HG02610 (cell line): ENCODE data around the gene TRMT11.
"Not testable (repeated sequence)": the region's sequence is repeated elsewhere in the genome, so short reads cannot be mapped to it uniquely, and the experiment has no call there.

Experiments used
- ATAC-seq: cut with Tn5 transposase; IDR thresholded peaks from one replicate; pipeline ENCODE4 v1.9.1; 2021; ENCODE audit warnings: mild to moderate bottlenecking, moderate library complexity; ENCODE audit not compliant: unreplicated experiment

The TRMT11 gene

GRCh38 chr6:125991653-125992052 is 5.3 kb downstream of the TRMT11 start:
- ATAC-seq, result no peak

DNA sequence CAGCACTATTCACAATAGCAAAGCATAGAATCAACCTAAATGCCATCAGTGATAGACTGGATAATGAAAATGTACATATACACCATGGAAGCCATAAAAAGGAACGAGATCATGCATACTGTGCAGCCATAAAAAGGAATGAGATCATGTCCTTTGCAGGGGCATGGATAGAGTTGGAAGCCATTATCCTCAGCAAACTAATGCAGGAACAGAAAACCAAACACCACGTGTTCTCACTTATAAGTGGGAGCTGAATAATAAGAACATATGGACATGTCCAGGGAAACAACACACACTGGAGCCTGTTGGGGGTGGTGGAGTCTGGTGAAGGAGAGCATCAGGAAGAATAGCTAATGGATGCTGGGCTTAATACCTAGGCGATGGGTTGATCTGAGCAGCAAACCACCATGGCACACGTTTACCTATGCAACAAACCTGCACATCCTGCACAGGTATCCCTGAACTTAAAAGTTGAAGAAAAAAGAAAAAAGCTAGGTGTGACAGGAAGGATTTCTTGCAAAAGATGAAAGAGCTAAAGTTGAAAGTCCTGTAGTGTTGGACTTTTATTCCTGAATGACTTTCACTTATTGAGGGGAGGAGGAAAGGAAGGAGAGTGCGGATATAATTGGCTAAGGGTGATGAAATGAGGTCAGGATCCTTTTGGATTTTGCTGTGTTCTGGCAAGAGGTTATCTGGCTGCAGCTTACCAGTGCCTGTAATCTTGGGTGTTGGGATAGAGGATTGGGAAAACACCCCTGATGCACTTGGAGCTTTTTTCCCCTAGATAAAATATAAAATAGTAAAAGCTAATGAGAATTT is 8.5 kb downstream of the TRMT11 start:
- no peak for ATAC-seq

DNA sequence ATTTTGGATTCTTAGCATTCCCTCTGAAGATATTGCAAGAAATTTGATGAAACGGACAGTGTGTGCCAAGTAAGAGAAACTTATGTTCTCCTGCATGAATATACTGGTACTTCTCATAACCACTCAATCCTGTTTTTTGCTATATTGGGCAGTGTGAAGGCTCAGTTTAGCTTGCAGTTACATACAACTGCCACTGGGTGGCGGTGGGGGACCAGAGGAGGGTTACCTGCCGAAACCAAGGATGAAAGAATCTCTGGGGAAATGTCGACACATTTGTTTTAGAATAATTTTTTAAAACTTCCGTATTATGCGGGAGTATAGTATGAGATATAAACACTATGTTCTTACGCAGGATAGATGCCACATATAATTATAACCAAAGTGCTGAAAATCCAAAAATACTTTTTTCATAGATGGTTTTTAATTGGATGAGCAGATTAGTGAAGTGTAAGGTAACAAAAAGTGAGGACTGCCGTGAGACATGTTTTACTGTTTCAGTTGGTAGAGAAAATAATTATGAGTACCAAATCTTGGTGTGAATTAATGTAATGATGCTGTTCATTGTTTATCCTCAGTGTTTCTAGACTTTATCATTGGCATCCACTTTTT is 9.7 kb downstream of the TRMT11 start:
- ATAC-seq, result peak; percentile 92

DNA sequence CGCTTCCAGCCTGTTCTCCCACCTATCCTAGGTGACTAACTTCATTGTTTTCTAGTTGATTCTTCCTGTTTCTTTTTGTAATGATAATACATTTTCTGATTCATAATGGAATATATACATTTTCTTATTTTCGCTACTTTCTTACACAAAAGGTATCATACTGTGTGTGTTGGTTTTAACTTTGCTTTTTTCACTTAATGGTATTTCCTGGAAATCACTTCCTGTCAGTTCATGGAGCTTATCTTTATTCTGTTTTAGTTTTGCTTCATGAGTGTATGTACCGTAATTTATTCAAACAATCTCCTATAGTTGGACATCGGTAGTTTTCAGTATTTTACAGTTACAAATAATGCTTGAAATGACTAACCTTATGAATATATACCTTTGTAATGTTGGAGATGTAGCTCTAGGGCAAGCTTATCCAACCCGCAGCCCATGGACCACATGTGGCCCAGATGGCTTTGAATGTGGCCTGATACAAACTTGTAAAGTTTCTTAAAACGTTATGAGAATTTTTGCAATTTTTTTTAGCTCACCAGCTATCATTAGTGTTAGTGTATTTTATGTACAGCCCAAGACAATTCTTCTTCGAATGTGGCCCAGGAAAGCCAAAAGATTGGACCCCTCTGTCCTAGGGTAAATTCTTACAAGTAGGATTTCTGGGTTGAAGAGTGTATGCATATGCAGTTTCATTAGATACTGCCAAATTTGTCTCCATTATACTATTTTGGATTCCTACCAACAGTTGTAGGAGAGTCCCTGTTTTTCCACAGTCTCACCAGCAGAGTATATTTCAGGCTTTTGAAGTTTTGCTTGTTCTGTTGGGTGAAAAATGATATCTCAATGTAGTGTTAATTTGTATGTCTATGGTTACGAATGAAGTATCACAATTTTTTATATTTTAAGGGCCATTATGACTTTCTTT is 16.7 kb downstream of the TRMT11 start:
- ATAC-seq, result no peak

DNA sequence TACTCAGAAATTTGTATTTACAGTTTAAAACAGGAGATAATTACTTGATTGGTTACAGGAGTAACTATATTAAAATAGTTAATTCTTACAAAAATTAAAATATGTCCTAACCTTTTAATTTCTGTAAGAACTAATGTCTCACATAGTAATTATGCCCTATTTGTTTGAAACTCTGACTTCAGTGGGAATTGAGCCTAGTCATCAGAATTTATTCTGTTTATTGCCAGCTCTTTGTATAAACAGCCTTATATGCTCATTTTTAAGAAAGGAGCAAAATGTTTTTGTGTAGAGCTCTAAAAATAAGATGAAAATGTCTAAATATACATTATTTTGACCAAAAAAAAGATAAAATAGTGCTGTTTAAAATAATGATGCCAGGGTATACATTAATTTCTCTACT is 21.5 kb downstream of the TRMT11 start:
- ATAC-seq, result no peak

GRCh38 chr6:126010040-126010439 is 23.7 kb downstream of the TRMT11 start:
- ATAC-seq, result no peak

GRCh38 chr6:126015863-126016262 is 29.5 kb downstream of the TRMT11 start:
- no peak for ATAC-seq

DNA sequence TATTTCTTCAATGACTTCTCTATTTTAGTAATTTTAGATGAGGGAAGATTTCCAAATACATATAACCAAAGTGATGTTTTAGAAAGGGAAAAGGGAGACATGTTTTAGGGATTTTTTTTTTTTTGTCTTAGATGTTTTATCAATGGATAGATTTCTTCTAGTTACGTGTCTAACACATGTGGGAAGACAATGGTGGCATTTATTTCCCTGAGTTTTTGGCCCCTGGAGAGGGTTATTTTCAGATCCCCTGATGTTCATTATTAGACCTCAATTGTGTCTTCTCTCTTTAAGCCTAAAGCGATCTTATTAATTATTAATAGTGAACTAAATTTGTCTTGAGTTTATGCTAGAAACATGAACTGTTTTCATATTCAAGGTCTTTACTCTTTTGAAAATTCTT is 30.3 kb downstream of the TRMT11 start:
- ATAC-seq, result no peak

DNA sequence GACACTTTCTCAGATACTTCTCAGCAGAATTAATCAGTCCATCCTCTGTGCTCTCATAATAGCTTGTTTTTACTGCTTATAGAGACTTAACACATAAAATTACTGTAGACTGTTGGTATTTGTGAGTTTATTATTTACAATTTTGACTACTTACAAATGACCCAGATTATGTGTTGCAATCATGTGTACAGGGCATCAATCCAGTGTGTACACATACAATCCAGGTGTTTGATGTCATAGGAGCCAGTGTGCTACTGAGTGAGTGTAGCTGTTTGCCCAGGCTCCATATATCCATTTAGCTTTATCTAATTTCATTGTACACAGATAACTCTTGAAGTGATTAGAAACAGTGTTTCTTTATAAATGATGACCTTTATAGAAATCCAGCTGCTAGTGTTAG is 31.3 kb downstream of the TRMT11 start:
- ATAC-seq, result no peak

DNA sequence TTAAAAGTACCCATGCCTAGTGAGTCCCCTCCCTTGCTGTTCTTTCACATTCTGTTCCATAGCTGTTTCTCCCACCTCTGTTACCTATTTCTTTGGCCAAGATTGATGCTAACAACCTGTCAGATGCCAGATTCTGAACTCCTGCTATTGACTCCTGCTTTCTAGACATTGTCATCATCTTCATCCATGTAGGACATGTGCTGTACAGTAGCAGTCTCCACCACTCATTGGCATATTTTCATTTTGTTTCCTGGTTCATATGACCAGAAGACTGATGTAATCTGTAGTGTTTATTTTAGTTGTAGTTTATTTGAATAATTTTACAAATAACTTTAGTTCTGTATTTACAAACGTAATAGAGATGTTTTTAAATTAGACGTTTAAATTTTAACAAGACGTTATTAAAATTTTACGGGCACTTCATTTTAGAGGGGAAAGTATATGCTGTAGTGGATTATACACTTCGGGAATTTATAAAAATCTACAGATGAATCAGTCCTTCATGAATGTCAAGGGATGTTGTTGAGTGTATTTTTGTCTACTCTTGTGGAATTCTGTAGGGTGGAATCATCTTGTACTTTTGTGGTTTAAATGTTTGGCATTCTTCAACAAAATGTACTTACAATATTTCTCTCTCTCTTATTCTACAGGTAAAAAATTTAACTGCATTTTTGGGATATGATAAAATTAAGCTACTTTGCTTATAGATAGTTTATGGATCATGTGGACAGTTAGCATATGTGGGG is 34.1 kb downstream of the TRMT11 start:
- no peak for ATAC-seq

DNA sequence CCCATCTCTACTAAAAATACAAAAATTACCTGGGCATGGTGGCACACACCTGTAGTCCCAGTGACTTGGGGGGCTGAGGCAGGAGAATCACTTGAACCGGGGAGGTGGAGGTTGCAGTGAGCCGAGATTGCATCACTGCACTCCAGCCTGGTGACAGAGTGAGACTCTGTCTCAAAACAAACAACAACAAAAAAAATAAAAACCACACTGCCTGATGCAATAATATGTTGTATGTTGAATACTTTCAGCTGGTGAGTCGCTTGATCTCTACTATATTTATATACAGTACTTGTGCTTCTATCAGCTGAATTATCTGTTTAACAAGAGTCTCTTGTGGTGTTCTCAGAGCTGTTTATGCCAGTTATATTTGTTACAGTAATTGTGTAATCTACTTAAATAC is 37.1 kb downstream of the TRMT11 start:
- not testable (repeated sequence) for ATAC-seq

DNA sequence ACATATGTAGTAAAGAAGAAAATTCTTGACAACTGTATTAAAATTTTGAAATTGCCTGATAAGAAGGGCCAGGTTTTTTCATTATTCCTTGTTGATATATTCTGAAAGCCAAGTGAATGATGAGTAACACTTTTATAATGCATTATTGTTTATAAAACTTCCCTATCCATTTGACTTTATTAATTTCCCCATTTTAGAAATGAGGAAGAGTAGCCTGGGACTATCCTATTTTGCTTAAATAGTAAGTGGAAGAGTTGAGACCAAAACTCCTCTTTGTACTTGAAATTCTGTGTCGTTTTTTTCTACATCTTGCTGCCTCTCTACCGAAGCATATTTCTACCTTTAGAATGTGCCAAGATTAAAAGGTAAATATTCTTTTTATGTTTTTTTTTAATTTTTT is 39.7 kb downstream of the TRMT11 start:
- ATAC-seq, result no peak

DNA sequence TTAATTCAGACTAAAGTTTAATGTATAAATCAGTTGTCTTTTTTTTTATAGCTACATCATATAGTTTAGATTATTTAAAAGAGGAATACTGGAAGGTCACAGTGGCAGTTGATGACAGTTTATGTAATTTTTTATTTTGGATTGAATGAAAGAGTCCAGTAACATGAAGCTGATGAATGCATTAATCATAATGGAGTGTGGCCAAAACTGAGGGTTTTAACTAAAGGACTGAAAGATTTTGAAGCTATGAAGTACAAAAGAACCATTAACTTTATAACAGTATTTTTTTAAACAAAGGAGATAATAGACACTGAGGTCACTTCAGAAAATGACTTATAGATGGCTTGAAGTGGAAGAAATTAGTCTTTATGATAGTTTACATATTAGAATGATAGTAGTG is 41.3 kb downstream of the TRMT11 start:
- no peak for ATAC-seq

GRCh38 chr6:126030045-126030444 is 43.7 kb downstream of the TRMT11 start:
- ATAC-seq, result no peak

- ATAC-seq, result peak; percentile 79
These were observed 47.4 kb downstream of the TRMT11 start for GRCh38 chr6:126033696-126034095.

DNA sequence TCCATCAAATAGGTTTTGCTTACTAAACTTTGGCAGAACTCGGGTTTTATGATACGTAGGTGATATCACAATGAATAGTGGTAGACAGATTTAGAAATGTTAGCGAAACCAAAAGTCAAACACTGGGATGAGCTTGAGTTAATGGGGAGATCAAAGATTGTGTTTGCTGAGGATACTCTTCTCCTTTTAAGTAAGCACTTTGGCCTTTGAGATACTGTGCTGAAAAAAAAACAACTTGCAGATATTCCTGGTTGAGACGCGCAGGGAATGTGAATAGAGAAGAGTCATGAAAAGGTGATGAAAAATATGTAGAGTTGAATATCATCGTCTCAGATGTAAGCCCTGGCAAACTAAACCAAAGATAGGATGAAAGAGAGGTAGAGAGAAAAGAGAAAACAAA is 48.3 kb downstream of the TRMT11 start:
- ATAC-seq, result no peak

- no peak for ATAC-seq
These were observed 49.4 kb downstream of the TRMT11 start for GRCh38 chr6:126035764-126036163.

GRCh38 chr6:126038234-126038633 is 51.9 kb downstream of the TRMT11 start:
- ATAC-seq, result no peak

- ATAC-seq, result no peak
These were observed 52.9 kb downstream of the TRMT11 start for GRCh38 chr6:126039284-126039683.

DNA sequence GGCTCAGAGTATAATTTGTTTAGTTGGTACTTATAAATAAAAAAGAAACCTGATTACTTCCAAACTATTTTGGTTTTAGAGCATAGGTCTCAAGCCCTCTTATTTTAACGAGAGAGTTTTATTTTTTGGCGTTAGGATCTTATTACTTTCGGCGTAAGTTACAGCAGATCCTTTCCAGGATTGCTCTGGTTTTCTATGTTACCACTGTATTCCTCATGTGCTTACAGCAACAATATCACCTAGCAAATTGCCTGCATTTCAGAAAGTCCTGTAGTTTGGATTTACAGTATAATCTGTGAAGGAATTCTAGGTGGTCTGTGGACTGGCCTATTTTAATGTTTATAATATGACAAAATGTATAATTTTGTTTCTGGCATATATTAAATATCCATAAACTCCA is 54.1 kb downstream of the TRMT11 start:
- no peak for ATAC-seq

- no peak for ATAC-seq
These were observed 54.5 kb downstream of the TRMT11 start for GRCh38 chr6:126040826-126041225.
